ENCODE data around the gene TBC1D9B.
A peak's percentile ranks its signal among the peaks of the same experiment; 100 is the strongest.
"Not testable (repeated sequence)": the region's sequence is repeated elsewhere in the genome, so short reads cannot be mapped to it uniquely, and the experiment has no call there.

Gene TBC1D9B

DNA sequence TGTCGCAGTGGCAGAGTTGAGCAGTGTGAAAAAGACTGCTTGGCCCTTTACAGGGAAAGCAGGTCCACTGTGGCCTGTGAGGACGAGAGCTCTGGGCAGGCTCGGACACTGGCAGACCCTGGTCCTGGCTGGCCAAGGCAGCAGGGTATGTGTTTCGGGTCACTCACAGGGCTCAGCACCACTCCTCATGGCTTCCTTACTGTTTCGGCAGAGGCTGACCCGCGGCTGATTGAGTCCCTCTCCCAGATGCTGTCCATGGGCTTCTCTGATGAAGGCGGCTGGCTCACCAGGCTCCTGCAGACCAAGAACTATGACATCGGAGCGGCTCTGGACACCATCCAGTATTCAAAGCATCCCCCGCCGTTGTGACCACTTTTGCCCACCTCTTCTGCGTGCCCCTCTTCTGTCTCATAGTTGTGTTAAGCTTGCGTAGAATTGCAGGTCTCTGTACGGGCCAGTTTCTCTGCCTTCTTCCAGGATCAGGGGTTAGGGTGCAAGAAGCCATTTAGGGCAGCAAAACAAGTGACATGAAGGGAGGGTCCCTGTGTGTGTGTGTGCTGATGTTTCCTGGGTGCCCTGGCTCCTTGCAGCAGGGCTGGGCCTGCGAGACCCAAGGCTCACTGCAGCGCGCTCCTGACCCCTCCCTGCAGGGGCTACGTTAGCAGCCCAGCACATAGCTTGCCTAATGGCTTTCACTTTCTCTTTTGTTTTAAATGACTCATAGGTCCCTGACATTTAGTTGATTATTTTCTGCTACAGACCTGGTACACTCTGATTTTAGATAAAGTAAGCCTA is 71.3 kb downstream of the TBC1D9B start:
- DNase-seq = peak; percentile 38

DNA sequence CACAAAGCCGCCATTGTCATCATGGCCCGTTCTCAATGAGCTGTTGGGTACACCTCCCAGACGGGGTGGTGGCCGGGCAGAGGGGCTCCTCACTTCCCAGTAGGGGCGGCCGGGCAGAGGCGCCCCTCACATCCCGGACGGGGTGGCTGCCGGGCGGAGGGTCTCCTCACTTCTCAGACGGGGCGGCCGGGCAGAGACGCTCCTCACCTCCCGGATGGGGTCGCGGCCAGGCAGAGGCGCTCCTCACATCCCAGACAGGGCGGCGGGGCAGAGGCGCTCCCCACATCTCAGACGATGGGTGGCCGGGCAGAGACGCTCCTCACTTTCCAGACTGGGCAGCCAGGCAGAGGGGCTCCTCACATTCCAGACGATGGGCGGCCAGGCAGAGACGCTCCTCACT is 72.8 kb downstream of the TBC1D9B start:
- DNase-seq = not testable (repeated sequence)

DNA sequence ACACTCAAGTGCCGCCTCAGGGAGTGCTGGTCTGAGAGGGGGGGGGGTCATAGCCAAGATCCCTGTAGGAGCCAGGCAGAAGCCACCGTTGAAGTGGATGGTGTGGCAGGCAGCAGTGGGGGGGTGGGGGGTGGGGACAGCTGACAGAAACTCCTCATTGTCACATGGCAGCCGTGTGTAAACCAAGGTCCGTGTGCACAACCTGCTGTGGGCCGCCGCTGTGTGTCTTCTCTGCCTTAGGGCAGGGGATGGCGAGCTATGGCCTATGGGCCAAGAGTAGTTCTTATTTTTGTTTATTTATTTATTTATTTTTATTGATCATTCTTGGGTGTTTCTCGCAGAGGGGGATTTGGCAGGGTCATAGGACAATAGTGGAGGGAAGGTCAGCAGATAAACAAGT is 73.6 kb downstream of the TBC1D9B start:
- DNase-seq = no peak

DNA sequence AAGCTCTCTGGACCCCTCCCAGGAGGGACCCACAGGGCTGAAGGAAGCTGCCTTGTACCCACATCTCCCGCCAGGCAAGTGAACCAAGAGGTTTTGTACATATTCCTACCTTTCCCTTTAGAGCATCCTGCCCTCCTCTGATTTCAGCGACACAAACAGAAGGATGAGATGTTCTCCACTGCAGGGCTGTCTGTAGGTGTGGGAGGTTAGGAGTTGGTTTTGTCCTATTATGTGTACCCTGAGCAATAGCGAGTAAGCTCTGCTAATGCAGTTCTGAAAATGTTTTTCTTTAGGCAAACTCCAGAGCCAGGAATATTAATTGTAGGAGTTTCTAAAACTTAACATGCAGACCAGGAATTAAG is 74.0 kb downstream of the TBC1D9B start:
- no peak for DNase-seq

DNA sequence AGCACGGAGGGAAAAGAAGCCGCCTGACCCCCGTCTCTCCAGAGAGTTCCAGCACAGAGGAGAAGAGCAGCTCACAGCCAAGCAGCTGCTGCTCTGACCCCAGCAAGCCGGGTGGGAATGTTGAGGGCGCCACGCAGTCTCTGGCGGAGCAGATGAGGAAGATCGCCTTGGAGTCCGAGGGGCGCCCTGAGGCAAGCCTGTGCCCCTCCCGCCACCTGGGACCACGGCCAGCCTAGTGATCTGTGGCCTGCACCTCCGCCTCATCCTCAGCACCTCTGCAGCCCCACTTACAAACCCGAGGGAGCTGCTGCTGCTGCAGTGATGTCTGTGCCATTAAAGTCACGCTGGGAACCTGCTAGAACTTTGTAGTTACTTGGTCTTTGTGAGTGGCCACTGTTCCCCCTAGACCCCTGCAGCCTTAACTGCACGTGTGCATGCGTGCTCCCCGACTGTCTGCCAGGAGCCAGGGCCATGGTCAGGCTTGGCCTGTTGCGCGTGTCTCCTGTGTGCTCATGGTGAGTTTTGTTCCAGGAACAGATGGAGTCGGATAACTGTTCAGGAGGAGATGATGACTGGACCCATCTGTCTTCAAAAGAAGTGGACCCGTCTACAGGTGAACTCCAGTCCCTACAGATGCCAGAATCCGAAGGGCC is 74.5 kb downstream of the TBC1D9B start:
- DNase-seq = no peak

DNA sequence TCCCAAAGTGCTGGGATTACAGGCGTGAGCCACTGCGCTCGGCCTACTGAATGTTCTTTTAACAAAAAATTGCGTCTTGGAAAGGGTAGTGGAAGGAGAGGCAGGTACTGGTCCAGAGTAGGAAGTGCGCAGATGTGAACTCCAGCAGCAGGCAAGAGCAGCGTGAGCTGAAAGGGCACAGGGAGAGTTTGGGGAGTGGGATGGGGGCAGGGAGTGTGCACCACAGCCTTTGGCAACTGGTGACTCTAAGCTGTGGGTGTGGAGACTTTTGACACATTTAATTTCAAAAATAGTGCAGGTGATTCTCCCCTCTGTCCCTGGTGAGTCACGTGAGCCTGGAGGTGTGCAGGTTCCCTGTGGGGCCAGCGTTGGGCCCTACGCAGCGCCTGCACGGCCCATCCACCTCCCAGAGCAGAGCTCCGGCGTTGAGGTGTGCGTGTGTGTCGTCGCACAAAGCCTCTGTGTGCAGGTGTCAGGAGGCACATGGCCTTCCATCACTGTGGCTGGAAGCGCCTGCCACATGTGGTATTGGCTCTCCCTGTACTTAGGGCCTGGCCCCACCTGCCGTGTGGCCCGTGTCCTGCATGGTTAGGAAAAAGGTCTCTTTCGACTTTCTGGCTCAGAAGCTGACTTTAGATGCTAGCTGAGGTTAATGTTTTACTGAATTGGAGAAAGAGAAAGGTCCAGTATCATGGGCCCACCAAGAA is 75.5 kb downstream of the TBC1D9B start:
- no peak for DNase-seq

DNA sequence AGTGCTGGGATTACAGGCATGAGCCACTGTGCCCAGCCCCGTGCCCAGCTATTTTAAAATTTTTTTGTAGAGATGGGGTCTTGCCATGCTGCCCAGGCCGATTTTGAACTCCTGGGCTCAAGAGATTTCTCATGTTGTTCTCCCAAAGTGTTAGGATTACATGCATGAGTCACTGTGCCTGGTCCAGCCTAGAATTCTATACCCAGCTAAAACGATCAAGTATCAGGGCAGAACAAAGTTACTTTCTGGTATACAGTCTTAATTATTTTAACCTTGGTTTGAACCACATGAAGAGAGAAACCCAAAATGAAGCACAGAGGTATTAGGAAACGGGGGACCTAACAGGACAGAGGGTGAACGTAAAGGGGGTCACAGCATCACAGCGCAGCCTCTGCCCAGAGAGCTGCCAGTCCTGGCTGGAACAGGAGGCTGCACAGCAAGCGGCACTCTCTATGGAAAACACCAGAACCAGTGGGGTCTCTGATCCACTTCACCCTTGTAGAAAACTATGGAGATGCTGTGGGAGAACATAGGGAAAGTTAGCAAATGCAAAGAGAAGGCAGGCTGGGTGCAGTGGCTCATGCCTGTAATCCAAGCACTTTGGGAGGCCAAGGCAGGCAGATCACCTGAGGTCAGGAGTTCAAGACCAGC is 76.8 kb downstream of the TBC1D9B start:
- DNase-seq = no peak

DNA sequence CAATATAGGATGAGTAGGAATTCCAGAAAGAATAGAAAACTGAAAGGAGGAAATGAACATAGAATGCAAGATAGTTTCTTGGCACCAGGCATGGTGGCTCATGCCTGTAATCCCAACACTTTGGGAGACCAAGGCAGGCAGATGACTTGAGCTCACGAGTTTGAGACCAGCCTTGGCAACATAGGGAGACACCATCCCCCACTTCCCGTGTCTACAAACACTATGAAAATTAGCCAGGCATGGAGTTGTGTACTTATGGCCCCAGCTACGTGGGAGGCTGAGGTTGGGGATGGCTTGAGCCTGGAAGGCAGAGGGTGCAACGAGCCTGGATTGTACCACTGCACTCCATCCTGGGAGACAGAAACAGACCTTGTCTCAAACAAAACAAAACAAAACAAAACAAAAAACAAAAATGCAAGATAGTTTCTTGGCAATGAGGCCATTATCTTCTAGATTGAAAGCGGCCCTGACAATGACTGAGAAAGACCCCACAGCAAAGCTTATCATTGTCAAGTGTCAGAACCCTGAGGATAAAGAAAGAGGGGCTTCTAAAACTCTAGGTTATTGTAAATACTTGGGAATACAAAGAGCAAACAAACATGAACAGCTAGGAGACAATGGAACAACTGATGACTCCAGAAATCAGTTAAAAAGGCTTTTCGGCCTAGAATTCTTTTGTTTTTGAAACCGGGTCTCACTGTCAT is 77.8 kb downstream of the TBC1D9B start:
- DNase-seq = no peak

DNA sequence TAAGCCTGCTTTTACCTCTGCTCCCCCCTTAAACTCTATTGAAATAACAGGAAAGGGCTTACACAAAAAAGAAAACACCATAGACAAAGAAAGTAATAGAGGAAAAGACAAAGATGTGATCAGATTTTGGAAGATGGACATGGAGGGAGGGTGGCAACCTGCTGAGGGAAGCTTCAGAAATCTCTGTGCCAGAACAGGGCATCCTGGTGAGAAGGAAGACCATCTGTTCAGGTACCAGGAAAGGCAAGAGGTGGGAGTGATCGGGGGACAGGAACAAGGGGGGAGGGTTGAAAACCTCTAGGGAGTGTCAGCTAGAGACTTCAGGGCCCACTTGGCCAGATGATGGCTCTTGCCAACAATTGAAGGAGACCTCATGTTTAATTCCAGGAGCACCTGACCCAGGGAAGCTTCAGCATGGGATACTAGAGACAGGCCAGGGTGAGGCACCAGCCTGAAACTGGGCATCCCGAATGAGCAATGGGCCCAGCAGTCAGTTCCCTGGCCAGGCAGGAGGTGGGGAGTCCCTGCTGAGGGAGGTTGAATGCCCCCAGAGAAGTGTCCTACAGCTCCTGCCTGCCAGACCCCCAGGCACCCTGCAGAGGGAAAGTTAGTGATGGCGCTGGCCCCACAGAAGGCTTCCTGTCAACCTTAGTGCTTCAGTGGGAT is 78.8 kb downstream of the TBC1D9B start:
- DNase-seq = no peak

DNA sequence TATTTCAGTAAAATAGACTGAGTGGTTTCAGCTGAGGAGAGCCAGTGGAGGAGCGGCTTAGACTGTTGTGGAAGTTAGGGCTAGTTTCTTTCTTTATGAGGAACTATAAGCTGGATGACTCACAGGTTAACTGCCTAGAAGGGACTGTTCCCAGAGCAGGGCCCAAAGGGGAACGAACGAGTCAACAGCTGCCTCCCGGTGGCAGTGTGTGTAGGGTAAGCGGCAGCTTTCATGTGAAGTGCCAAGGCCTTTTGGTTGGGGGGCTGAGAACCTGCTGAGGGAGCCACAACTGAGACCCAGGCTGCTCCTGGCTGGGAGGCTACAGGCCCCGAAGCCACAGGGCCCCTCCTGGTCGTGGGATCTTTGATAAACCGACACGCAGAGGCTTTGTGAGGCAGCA is 80.0 kb downstream of the TBC1D9B start:
- peak; percentile 97 for DNase-seq

DNA sequence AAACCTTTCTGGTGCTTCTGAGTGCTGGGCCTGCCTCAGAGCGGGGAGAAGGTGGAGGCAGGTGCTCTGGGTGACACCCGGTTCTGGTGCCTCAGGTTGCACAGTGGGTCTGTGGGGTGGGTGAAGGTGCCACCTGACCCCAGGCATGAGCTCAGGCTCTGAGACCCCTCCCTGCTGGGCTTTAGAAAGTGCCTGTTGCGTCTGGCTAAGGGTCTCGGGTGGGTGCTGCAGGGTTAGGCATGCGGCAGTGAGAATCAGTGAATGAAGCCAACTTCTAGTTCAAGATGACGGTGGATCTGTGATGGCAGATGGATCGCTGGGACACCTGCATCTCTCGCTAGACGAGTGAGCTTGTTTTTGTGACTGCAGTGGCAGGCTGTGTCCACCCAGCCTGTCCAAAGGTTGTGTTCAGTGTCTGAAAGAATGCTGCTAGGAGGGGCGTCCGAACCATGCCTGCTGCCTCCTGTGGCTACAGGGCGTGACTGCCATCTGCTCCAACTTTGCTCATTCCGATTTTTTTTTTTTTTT is 82.0 kb downstream of the TBC1D9B start:
- no peak for DNase-seq

DNA sequence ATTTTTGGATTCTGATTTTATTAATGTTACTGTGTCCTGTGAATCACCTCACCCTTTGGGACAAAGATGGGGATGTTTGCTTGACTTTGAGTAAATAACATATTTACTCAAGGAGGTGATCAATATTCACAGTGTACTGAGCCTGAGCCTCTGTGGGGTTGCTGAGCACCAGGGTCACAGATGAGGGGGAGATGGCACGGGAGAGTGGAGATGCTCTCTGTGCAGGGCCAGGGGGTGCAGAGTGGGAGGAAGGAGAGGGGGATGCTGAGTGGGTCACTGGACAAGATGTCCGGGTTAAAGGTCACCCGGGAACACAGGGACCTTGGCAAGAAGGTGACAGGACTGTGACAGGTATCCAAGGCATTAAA is 83.0 kb downstream of the TBC1D9B start:
- DNase-seq = no peak

DNA sequence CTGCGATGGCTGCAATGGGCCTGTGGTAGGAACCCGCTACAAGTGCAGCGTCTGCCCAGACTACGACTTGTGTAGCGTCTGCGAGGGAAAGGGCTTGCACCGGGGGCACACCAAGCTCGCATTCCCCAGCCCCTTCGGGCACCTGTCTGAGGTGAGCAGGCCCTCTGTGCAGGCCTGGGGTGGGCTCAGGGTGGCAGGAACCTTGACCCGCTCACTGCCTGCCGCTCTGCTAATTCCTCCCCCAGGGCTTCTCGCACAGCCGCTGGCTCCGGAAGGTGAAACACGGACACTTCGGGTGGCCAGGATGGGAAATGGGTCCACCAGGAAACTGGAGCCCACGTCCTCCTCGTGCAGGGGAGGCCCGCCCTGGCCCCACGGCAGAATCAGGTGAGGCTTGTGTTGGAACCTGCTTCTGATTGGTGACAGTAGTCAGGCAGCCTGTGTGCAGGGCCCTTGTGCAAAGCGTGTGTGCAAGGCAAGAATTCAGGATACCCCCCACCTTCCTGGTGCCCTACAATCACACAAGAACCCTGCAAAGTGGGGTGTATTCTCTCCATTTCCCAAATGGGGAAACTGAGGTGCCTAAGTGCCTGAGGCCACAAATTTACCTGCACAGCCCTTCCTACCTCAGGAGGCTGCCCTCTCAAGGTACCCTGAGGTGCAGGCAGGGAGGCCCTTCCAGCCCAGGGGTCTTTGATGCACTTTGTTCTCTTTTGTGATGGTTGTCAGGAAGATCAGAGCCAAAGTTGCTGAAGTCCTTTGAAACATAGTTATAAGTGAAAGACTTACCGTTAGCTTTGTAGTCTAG is 83.6 kb downstream of the TBC1D9B start:
- DNase-seq = no peak

DNA sequence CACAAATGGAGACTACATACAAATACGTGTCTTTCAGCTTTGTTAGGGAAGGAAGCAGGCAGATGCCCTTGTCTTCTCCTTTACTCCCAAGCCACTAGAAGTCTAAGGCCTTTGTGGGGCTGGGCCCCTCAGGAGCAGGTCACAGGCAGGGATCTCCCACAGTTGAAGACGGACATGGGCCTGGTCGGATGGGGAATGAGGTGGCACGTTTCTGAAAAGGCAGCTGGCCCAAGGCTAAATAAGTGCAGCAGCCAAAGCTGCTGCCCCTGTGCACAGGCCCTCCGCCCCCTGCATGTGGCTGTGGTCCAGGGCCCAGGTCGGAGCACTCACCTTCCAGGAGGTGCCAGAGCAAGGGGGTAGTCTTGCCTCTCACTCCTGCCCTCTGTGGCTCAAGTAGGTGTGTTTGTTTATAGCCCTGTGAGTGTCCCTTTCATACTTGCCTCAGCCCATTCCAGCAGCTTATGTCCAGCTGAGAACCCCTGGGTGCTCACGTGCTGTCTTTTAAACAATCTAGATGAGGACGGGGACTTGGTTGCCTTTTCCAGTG is 85.2 kb downstream of the TBC1D9B start:
- DNase-seq = no peak

DNA sequence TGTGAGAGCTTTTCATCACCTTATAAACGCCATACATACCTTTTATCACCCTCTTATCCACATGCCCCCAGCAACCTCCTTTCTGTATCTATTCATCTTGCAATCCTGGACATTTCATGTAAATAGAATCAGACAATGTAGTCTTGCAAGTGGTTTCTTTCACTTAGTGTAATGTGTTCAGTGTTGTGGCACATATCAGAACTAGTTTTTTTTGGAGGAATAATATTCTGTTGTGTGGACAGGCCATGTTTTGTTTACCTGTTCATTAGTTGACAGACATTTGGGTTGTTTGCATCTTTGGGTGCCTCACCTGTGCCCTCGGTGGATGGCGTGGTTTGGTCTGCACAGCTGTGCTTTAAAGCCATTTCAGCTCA is 85.7 kb downstream of the TBC1D9B start:
- no peak for DNase-seq

DNA sequence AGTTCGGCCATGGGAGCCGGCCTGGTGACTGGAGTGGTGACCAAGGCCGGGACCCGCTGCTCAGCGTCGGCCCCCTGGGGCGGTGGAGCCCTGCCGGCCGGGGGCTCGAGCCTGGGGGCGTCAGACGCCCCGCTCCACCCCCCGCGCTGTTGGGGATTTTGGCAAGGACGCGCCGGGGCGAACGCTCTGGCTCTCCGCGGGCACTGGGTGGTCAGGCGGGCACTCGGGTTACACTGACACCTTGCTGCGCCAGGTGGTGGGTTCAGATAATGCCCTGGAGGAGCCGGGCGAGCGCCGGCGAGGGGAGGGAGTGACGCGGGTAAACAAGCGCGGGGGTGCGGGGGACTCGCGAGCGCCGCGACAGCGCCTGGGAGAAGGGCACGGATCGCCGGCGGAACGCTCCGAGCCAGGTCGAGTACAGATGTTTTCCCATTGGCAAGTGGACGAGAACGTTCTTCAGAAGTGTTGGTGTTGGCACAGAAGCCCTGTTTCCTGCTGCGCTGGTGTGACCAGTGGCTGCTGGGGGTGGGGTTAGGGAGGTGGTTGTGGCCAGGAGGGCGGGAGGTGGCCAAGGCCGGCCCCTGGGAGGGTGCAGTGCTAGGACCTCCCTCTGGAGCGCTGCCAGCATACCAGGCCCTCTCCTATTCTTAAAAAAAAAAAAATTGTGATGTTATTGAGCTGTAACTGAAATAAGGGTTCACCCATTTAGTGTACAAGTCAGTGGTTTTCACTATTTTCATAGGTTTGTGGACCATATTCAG is 86.2 kb downstream of the TBC1D9B start:
- peak; percentile 86 for DNase-seq

DNA sequence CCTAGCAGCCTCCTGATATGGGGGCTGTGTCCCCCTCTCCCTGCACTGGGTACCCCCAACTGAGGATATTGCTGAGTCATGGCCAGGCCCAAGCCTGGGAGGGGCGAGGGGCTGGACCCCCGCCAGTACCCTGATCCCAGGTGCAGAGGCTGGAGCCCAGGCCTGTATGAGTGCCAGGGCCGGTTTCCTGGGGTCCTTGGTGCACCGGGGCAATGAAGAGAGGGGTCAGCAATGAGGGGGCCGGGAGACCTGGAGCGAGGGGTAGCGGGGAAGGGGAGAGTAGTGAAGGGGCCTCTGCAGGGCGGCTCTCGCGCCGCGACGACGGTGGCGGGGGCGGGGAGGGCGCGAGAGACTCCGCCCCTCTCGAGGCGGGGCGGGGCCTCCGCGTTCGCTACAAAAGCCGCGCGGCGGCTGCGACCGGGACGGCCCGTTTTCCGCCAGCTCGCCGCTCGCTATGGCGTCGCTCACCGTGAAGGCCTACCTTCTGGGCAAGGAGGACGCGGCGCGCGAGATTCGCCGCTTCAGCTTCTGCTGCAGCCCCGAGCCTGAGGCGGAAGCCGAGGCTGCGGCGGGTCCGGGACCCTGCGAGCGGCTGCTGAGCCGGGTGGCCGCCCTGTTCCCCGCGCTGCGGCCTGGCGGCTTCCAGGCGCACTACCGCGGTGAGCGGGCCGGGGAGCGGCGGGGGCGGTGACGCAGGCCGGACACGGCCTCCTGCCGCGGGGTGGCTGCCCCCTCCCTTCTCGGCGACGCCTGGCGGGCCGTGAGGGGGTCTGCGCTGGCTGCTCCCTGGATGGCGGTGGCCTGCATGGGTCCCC is 87.0 kb downstream of the TBC1D9B start, which contains the start of gene SQSTM1:
Gene SQSTM1 (plus strand): TSS at position 423 of the 815 bp plus-strand sequence. CDS start 32 bp downstream, at position 455.
- DNase-seq = peak; percentile 57

DNA sequence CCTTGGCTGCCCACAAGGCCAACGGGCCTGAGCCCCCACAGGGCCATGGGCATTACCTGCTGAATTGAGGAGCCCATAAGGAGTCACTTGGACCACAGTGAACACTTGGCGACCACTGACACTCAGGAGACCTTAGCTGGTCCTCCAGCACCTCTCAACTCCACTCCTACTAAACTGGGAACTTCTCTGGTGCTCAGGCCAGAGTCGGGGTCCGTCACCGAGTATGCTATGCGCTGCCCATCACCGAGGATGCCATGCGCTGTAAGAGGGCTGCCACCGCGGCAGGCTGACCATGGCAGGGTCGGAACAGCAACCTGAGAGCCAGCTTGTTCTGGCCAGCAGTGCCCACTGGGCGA is 87.6 kb downstream of the TBC1D9B start:
- no peak for DNase-seq

Data from MV-4-11 (cell line).